H9 (cell line): ENCODE data around the gene SLC13A5. TPM values are rescaled to one million over a fixed set of nuclear protein-coding genes. Genes with fewer than 3 reads are reported as not detected.

ENCODE experiments used
- DNase-seq: peaks from one replicate; pipeline ENCODE4 v3.0.0-alpha.2; 2017
- H2AFZ ChIP-seq: one replicate; pipeline ENCODE4 v1.6.1; 2013; ENCODE audit warnings: mild to moderate bottlenecking, low read length, control low read depth, moderate library complexity
- H2AK5ac ChIP-seq: 2 replicates; pipeline ENCODE4 v1.6.1; 2013; ENCODE audit warnings: low read length, control low read depth, mixed read lengths; ENCODE audit not compliant: insufficient read length
- H2BK120ac ChIP-seq: one replicate; pipeline ENCODE4 v1.6.1; 2013; ENCODE audit warnings: low read depth, mild to moderate bottlenecking, low read length, control low read depth, inconsistent platforms; ENCODE audit not compliant: poor library complexity, severe bottlenecking
- H2BK12ac ChIP-seq: 2 replicates; pipeline ENCODE4 v1.6.1; 2013; ENCODE audit warnings: low read length, control low read depth, mixed read lengths, low read depth; ENCODE audit not compliant: insufficient read length
- H2BK15ac ChIP-seq: 2 replicates; pipeline ENCODE4 v1.6.1; 2013; ENCODE audit warnings: low read depth, low read length, control low read depth
- H2BK20ac ChIP-seq: one replicate; pipeline ENCODE4 v1.6.1; 2013; ENCODE audit warnings: low read depth, mild to moderate bottlenecking, low read length, control low read depth, inconsistent platforms; ENCODE audit not compliant: poor library complexity, severe bottlenecking
- H2BK5ac ChIP-seq: 2 replicates; pipeline ENCODE4 v1.6.1; 2013; ENCODE audit warnings: low read length, control low read depth, mixed read lengths; ENCODE audit not compliant: insufficient read length
- H3K14ac ChIP-seq: 2 replicates; pipeline ENCODE4 v1.6.1; 2013; ENCODE audit warnings: low read length, control low read depth; ENCODE audit not compliant: insufficient read depth
- H3K18ac ChIP-seq: 2 replicates; pipeline ENCODE4 v1.6.1; 2013; ENCODE audit warnings: low read depth, mild to moderate bottlenecking, mixed read lengths, low read length, control low read depth; ENCODE audit not compliant: insufficient read length
- H3K23ac ChIP-seq: 2 replicates; pipeline ENCODE4 v1.6.1; 2013; ENCODE audit warnings: low read length, control low read depth, mixed read lengths, low read depth; ENCODE audit not compliant: insufficient read length
- H3K23me2 ChIP-seq: 2 replicates; pipeline ENCODE4 v1.6.1; 2013; ENCODE audit warnings: low read depth, mild to moderate bottlenecking, mixed read lengths, low read length, control low read depth; ENCODE audit not compliant: insufficient read length, poor library complexity, severe bottlenecking
- H3K27ac ChIP-seq: 2 replicates; pipeline ENCODE4 v1.5.1; 2013; ENCODE audit warnings: low read length, control low read depth, mixed read lengths, low read depth; ENCODE audit not compliant: insufficient read length
- H3K27me3 ChIP-seq: 2 replicates; pipeline ENCODE4 v1.6.1; 2013; ENCODE audit warnings: low read length, control low read depth, inconsistent platforms; ENCODE audit not compliant: insufficient read depth
- H3K4ac ChIP-seq: 2 replicates; pipeline ENCODE4 v1.6.1; 2013; ENCODE audit warnings: low read depth, mild to moderate bottlenecking, control low read depth, inconsistent platforms, low read length, moderate library complexity
- H3K4me1 ChIP-seq: 2 replicates; pipeline ENCODE4 v1.6.1; 2013; ENCODE audit warnings: low read length, control low read depth, inconsistent platforms; ENCODE audit not compliant: insufficient read depth
- H3K4me2 ChIP-seq: 2 replicates; pipeline ENCODE4 v1.6.1; 2013; ENCODE audit warnings: low read length, control low read depth, mixed read lengths; ENCODE audit not compliant: insufficient read length, insufficient read depth
- H3K56ac ChIP-seq: 2 replicates; pipeline ENCODE4 v1.6.1; 2013; ENCODE audit warnings: low read depth, mild to moderate bottlenecking, mixed read lengths, low read length, control low read depth; ENCODE audit not compliant: insufficient read length
- H3K79me1 ChIP-seq: 2 replicates; pipeline ENCODE4 v1.6.1; 2013; ENCODE audit warnings: low read depth, mild to moderate bottlenecking, moderate library complexity, low read length, control low read depth, inconsistent platforms; ENCODE audit not compliant: insufficient read depth, poor library complexity, severe bottlenecking
- H3K79me2 ChIP-seq: 2 replicates; pipeline ENCODE4 v1.6.1; 2013; ENCODE audit warnings: low read length, control low read depth, inconsistent platforms; ENCODE audit not compliant: insufficient read depth
- H3K9ac ChIP-seq: 2 replicates; pipeline ENCODE4 v1.6.1; 2013; ENCODE audit warnings: low read length, control low read depth, mixed read lengths; ENCODE audit not compliant: insufficient read length; ENCODE audit errors: extremely low read depth
- H3K9me3 ChIP-seq: one replicate; pipeline ENCODE4 v1.6.1; 2013; ENCODE audit warnings: low read depth, low read length, inconsistent platforms; ENCODE audit not compliant: control insufficient read depth
- H3T11ph ChIP-seq: one replicate; pipeline ENCODE4 v1.6.1; 2013; ENCODE audit warnings: mild to moderate bottlenecking, low read length, control low read depth, inconsistent platforms
- H4K20me1 ChIP-seq: one replicate; pipeline ENCODE4 v1.6.1; 2013; ENCODE audit not compliant: control insufficient read depth, insufficient read length, insufficient read depth
- H4K5ac ChIP-seq: 2 replicates; pipeline ENCODE4 v1.6.1; 2013; ENCODE audit warnings: low read depth, mild to moderate bottlenecking, mixed read lengths, low read length, control low read depth; ENCODE audit not compliant: insufficient read length
- H4K8ac ChIP-seq: replicated peaks from 2 replicates; pipeline ENCODE4 v1.6.1; 2013; ENCODE audit warnings: low read length, control low read depth, mixed read lengths, low read depth; ENCODE audit not compliant: insufficient read length
- H4K91ac ChIP-seq: 2 replicates; pipeline ENCODE4 v1.6.1; 2013; ENCODE audit warnings: low read depth, mild to moderate bottlenecking, moderate library complexity, mixed read lengths, low read length, control low read depth; ENCODE audit not compliant: insufficient read length
- H3K27ac Mint-ChIP-seq, 3 experiments: 2 replicates in 2 of 3; 3 replicates in 1 of 3; pipeline ENCODE4 v1.8.0; 2020 to 2021; ENCODE audit warnings: mixed read lengths in 3 of 3, mild to moderate bottlenecking in 1 of 3, moderate library complexity in 1 of 3
- H3K27me3 Mint-ChIP-seq: 2 replicates; pipeline ENCODE4 v1.8.0; 2021; ENCODE audit warnings: low read depth, mild to moderate bottlenecking, moderate library complexity, mixed read lengths
- H3K36me3 Mint-ChIP-seq, 3 experiments: 2 replicates in 2 of 3; 3 replicates in 1 of 3; pipeline ENCODE4 v1.8.0; 2020 to 2021; ENCODE audit warnings: low read depth in 3 of 3, mixed read lengths in 3 of 3; ENCODE audit not compliant: insufficient read depth in 1 of 3
- H3K4me1 Mint-ChIP-seq, 2 experiments: 2 replicates each; pipeline ENCODE4 v1.8.0; 2020; ENCODE audit warnings: mixed read lengths in 2 of 2
- H3K4me3 Mint-ChIP-seq, 2 experiments: 2 replicates in 1 of 2; 3 replicates in 1 of 2; pipeline ENCODE4 v1.8.0; 2020 to 2021; ENCODE audit warnings: mild to moderate bottlenecking in 2 of 2, mixed read lengths in 2 of 2, moderate library complexity in 1 of 2
- H3K9me3 Mint-ChIP-seq, 2 experiments: 2 replicates in 1 of 2; 3 replicates in 1 of 2; pipeline ENCODE4 v1.8.0; 2020; ENCODE audit warnings: mild to moderate bottlenecking in 2 of 2, mixed read lengths in 2 of 2, moderate library complexity in 1 of 2
- WGBS: extraction: QIAGEN DNeasy Blood & Tissue Kit; methylation state at CpG from one replicate; pipeline ENCODE4 v1.1.7; 2013; ENCODE audit warnings: missing lambda C conversion rate, low lambda C conversion rate, mixed read lengths; ENCODE audit not compliant: insufficient read length; ENCODE audit errors: extremely low coverage; 5-methylcytosine and 5-hydroxymethylcytosine counted together
- total RNA-seq: library from RNA; stranded (reverse); gene quantifications from 2 replicates; pipeline ENCODE4 v1.2.1, GENCODE V29; 2021
- TF ChIP-seq, protein P1 (sequence below): fragments of 200-600 bp; sonication (generic); conservative IDR thresholded peaks from 3 replicates; pipeline ENCODE4 v1.8.0; 2021; ENCODE audit warnings: antibody characterized with exemption, mild to moderate bottlenecking

Gene SLC13A5
- total RNA-seq, 1 experiment from 2014 or later, result 1.6 TPM

DNA sequence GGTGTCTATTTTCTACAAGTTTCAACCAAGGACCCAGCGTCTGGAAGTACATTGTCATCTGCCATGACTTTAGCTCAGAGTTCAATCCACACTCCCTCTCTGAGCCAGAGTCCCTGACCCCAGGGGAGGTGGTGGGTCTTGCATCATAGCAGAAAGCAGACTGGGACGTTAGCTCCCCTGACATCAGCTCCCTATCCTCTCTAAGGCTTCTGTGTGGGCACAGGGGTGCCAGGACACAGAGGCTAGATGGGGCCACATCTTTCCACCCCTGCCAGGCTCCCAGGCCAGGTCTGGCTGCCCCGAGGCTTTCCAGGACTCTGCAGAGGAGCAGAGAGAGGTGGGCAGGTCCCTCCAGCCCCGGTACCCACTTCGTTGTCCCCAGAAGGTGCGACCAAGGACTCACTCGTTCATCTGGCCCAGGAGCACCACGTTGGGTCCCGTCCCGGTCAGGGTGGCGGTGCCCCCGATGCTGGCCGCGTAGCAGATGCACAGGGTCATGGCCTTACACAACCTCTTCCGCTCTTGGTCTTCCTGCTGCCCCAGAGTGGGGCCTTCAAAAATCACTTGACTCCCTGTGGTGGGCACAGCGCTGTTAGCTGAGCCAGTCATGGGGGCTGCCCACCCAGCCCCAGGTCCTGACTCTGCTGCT lies 10.5 kb downstream of the SLC13A5 start:
- no peak overlapping the region for H3K27ac ChIP-seq
- H3K9ac ChIP-seq, result no peak overlapping the region
- H3K4me1 Mint-ChIP-seq, result peaks cover 6 to 8% of the 10 kb centered on the region in 2 experiments

More for the DNA sequence above, 10.5 kb downstream of the SLC13A5 start:
- Histone ChIP-seq H2BK12ac (no peak overlapping the region), H3K23me2 (no peaks in the 10 kb centered on the region), H2AK5ac (no peak overlapping the region), H3K4me2 (no peak overlapping the region), H2BK20ac (no peak overlapping the region), H3K79me2 (no peaks in the 10 kb centered on the region), H4K91ac (no peak overlapping the region), H4K5ac (no peak overlapping the region), H4K8ac (no peak overlapping the region), H3T11ph (no peak overlapping the region), H3K56ac (no peak overlapping the region), H2BK5ac (no peak overlapping the region), H3K4ac (no peak overlapping the region), H3K23ac (no peak overlapping the region), H3K27me3 (no peaks in the 10 kb centered on the region), H4K20me1 (no peaks in the 10 kb centered on the region), H3K18ac (no peak overlapping the region), H3K79me1 (no peaks in the 10 kb centered on the region), H3K14ac (no peak overlapping the region), H3K4me1 (no peaks in the 10 kb centered on the region), H3K9me3 (no peaks in the 10 kb centered on the region), H2BK15ac (no peak overlapping the region), H2BK120ac (no peak overlapping the region), H2AFZ (no peak overlapping the region)
- H3K36me3 Mint-ChIP-seq, result no peaks in the 10 kb centered on the region; a peak in 1 of 7 replicates
- H3K27ac Mint-ChIP-seq, result no peak overlapping the region
- peaks cover 18% of the 10 kb centered on the region for H3K27me3 Mint-ChIP-seq
- DNase-seq, result no peak
- TF ChIP-seq, protein P1, sequence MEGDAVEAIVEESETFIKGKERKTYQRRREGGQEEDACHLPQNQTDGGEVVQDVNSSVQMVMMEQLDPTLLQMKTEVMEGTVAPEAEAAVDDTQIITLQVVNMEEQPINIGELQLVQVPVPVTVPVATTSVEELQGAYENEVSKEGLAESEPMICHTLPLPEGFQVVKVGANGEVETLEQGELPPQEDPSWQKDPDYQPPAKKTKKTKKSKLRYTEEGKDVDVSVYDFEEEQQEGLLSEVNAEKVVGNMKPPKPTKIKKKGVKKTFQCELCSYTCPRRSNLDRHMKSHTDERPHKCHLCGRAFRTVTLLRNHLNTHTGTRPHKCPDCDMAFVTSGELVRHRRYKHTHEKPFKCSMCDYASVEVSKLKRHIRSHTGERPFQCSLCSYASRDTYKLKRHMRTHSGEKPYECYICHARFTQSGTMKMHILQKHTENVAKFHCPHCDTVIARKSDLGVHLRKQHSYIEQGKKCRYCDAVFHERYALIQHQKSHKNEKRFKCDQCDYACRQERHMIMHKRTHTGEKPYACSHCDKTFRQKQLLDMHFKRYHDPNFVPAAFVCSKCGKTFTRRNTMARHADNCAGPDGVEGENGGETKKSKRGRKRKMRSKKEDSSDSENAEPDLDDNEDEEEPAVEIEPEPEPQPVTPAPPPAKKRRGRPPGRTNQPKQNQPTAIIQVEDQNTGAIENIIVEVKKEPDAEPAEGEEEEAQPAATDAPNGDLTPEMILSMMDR, result no peak
- no peaks in the 10 kb centered on the region for H3K9me3 Mint-ChIP-seq
- no peak overlapping the region for H3K4me3 Mint-ChIP-seq
- no CpG with 5 or more reads among the region's 16 CpGs for WGBS
